Peyer's patch (tissue), 4 donors: Measurements from ENCODE around the gene FASTKD3.
A peak's percentile ranks its signal among the peaks of the same experiment; 100 is the strongest.

Experiments
- CTCF ChIP-seq, 6 experiments: fragments of 450-650 bp in 4 of 6; fragments of 200-600 bp in 2 of 6; sonication (generic) in 1 of 6; IDR thresholded peaks; one replicate each; pipeline ENCODE4 v1.5.1; 2017 to 2019; ENCODE audit warnings: antibody characterized with exemption in 6 of 6, mild to moderate bottlenecking in 3 of 6, moderate library complexity in 1 of 6
- POLR2A ChIP-seq, 2 donors: fragments of 450-650 bp; IDR thresholded peaks; one replicate each; pipeline ENCODE4 v1.5.1; 2017; ENCODE audit warnings: antibody characterized with exemption in 2 of 2, mild to moderate bottlenecking in 2 of 2, moderate library complexity in 2 of 2

GRCh38 chr5:7816535-7816901, 52.3 kb downstream of the FASTKD3 start:
- TF ChIP-seq CTCF (IDR thresholded peaks at IDR 0.05) (peak in 1 of 6 experiments; percentile 2), POLR2A (IDR thresholded peaks at IDR 0.05) (no peak)
